Measurements from ENCODE around the gene RELB. TPM values are rescaled to one million over a fixed set of nuclear protein-coding genes. Genes with fewer than 3 reads are reported as not detected.

Gene RELB
- total RNA-seq, 3 donors from 2014 or later (not counting 1 experiment from before 2014, with no cell fraction given) = 92.4 to 119 (median 105) TPM

GRCh38 chr19:45078390-45079062 lies 77.3 kb downstream of the RELB start:
- Histone ChIP-seq H3K27me3 (ENCODE audit: control insufficient read depth, insufficient read depth, low read length) (no peaks in the 10 kb centered on the region), H3K27ac (ENCODE audit: low read length) (peak overlapping the region; percentile 32), H3K4me1 (ENCODE audit: control insufficient read depth, insufficient read depth, low read length) (peaks cover 55% of the 10 kb centered on the region), H3K36me3 (ENCODE audit: control insufficient read depth, insufficient read depth, low read length) (peaks cover 10% of the 10 kb centered on the region), H3K9me3 (ENCODE audit: control insufficient read depth, insufficient read depth, low read length) (no peaks in the 10 kb centered on the region), H3K4me3 (ENCODE audit: low read length) (peak overlapping the region; percentile 71)
- TF ChIP-seq, protein P1, sequence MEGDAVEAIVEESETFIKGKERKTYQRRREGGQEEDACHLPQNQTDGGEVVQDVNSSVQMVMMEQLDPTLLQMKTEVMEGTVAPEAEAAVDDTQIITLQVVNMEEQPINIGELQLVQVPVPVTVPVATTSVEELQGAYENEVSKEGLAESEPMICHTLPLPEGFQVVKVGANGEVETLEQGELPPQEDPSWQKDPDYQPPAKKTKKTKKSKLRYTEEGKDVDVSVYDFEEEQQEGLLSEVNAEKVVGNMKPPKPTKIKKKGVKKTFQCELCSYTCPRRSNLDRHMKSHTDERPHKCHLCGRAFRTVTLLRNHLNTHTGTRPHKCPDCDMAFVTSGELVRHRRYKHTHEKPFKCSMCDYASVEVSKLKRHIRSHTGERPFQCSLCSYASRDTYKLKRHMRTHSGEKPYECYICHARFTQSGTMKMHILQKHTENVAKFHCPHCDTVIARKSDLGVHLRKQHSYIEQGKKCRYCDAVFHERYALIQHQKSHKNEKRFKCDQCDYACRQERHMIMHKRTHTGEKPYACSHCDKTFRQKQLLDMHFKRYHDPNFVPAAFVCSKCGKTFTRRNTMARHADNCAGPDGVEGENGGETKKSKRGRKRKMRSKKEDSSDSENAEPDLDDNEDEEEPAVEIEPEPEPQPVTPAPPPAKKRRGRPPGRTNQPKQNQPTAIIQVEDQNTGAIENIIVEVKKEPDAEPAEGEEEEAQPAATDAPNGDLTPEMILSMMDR (IDR thresholded peaks at IDR 0.05) = no peak
- ATAC-seq (no peak), DNase-seq (no peak)
- intact Hi-C loops (cut with micrococcal nuclease) = loop anchor here (2.0 kb wide), 1 partner anchor 100 kb away; the partner anchor contains the start of genes BLOC1S3 and TRAPPC6A
- no peaks in the 10 kb centered on the region for H3K9me3 Mint-ChIP-seq
- WGBS (ENCODE audit: insufficient coverage) = 66% methylated on average over 9 of the region's 10 CpGs
- peak overlapping the region; percentile 97 for H3K4me3 Mint-ChIP-seq
- peaks cover 9% of the 10 kb centered on the region for H3K36me3 Mint-ChIP-seq
- H3K27ac Mint-ChIP-seq = peak overlapping the region; percentile 96
- peaks cover 44 to 62% of the 10 kb centered on the region in 2 donors for H3K4me1 Mint-ChIP-seq
- H3K27me3 Mint-ChIP-seq (ENCODE audit: low read depth in 2 of 2) = no peaks in the 10 kb centered on the region

GRCh38 chr19:45079063-45079910 lies 78.0 kb downstream of the RELB start, which contains the start of gene GEMIN7:
GEMIN7 (plus strand) TSS chr19:45079260; CDS start chr19:45090115, 10,855 bp downstream.
- H3K4me1 Mint-ChIP-seq = peaks cover 44 to 62% of the 10 kb centered on the region in 2 donors
- Histone ChIP-seq H3K9me3 (ENCODE audit: control insufficient read depth, insufficient read depth, low read length) (no peaks in the 10 kb centered on the region), H3K36me3 (ENCODE audit: control insufficient read depth, insufficient read depth, low read length) (peaks cover 10% of the 10 kb centered on the region), H3K4me1 (ENCODE audit: control insufficient read depth, insufficient read depth, low read length) (peaks cover 51% of the 10 kb centered on the region), H3K4me3 (ENCODE audit: low read length) (peak within 1 kb of the TSS; percentile 71), H3K27ac (ENCODE audit: low read length) (peak within 1 kb of the TSS; percentile 84), H3K27me3 (ENCODE audit: control insufficient read depth, insufficient read depth, low read length) (no peaks in the 10 kb centered on the region)
- ATAC-seq = peak; percentile 62 to 72 (median 66)
- peaks cover 9% of the 10 kb centered on the region for H3K36me3 Mint-ChIP-seq
- intact Hi-C loops (cut with micrococcal nuclease) = loop anchor here (2.0 kb wide), 1 partner anchor 100 kb away; the partner anchor contains the start of genes BLOC1S3 and TRAPPC6A
- TF ChIP-seq, protein P1 (IDR thresholded peaks at IDR 0.05) = no peak
- WGBS (ENCODE audit: insufficient coverage) = under 1% methylated on average over 61 of the region's 61 CpGs
- no peaks in the 10 kb centered on the region for H3K27me3 Mint-ChIP-seq (ENCODE audit: low read depth in 2 of 2)
- DNase-seq = peak; percentile 79 to 86
- peak within 1 kb of the TSS; percentile 96 for H3K27ac Mint-ChIP-seq
- H3K4me3 Mint-ChIP-seq = peak within 1 kb of the TSS; percentile 97
- no peaks in the 10 kb centered on the region for H3K9me3 Mint-ChIP-seq

DNA sequence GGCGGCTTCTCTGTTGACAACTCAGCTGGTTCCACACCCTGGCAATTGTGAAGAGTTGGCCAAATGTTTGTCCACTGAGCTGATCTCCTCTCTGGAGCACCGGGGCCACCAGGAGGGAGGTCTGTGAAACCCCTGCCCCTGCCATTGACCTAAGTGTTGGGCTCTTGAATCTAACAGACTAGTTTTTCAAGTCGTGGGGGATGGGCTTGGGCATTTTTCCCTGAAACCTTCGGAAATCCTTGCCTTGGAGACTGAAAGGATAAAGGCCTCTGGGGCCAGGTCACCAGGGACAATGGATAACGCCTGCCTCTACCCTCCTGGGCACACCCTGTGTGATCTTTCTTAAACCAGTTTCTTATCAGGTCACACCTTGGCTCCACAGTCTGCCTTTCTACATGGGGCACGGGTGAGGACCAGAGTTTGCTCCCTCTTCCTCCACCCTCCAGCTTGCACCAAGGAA lies 78.7 kb downstream of the RELB start:
- TF ChIP-seq, protein P1 (IDR thresholded peaks at IDR 0.05) = no peak

More for the DNA sequence above, 78.7 kb downstream of the RELB start:
- Mint-ChIP-seq H3K36me3 (peaks cover 9% of the 10 kb centered on the region), H3K4me1 (peaks cover 44 to 58% of the 10 kb centered on the region in 2 donors), H3K27me3 (ENCODE audit: low read depth in 2 of 2) (no peaks in the 10 kb centered on the region), H3K27ac (peak overlapping the region; percentile 96), H3K4me3 (peak overlapping the region; percentile 97), H3K9me3 (no peaks in the 10 kb centered on the region)
- Histone ChIP-seq H3K4me3 (ENCODE audit: low read length) (peak overlapping the region; percentile 71), H3K4me1 (ENCODE audit: control insufficient read depth, insufficient read depth, low read length) (peaks cover 45% of the 10 kb centered on the region), H3K27me3 (ENCODE audit: control insufficient read depth, insufficient read depth, low read length) (no peaks in the 10 kb centered on the region), H3K27ac (ENCODE audit: low read length) (peak overlapping the region; percentile 84), H3K9me3 (ENCODE audit: control insufficient read depth, insufficient read depth, low read length) (no peaks in the 10 kb centered on the region), H3K36me3 (ENCODE audit: control insufficient read depth, insufficient read depth, low read length) (peaks cover 11% of the 10 kb centered on the region)
- intact Hi-C loops (cut with micrococcal nuclease) = loop anchor here (2.0 kb wide), 1 partner anchor 99 kb away; the partner anchor contains the start of genes BLOC1S3 and TRAPPC6A
- ATAC-seq = no peak
- WGBS (ENCODE audit: insufficient coverage) = 4% methylated on average over 6 of the region's 6 CpGs
- peak in 1 of 2 donors; percentile 45 for DNase-seq
